NCI-H1417 treated with DMSO at 0.1 percent for 48 hours (cell line): ENCODE measurements around the gene MAOA.
"Not testable (repeated sequence)": the region's sequence is repeated elsewhere in the genome, so short reads cannot be mapped to it uniquely, and the experiment has no call there.

Source experiments
- DNase-seq: peaks from one replicate; lab custom pipeline; 2025; lab: John Stamatoyannopoulos, UW

MAOA gene

GRCh38 chrX:43717161-43717560, 61.1 kb downstream of the MAOA start:
- no peak for DNase-seq

- no peak for DNase-seq
Measured at GRCh38 chrX:43718081-43718480, 62.0 kb downstream of the MAOA start.

- DNase-seq, result no peak
Measured at GRCh38 chrX:43718546-43718945, 62.4 kb downstream of the MAOA start.

- no peak for DNase-seq
Measured at GRCh38 chrX:43718956-43719355, 62.9 kb downstream of the MAOA start.

- no peak for DNase-seq
Measured at GRCh38 chrX:43720082-43720481, 64.0 kb downstream of the MAOA start.

- no peak for DNase-seq
Measured at GRCh38 chrX:43720961-43721360, 64.9 kb downstream of the MAOA start.

- DNase-seq, result not testable (repeated sequence)
Measured at GRCh38 chrX:43725227-43725626, 69.1 kb downstream of the MAOA start.

GRCh38 chrX:43727254-43727653, 71.2 kb downstream of the MAOA start:
- not testable (repeated sequence) for DNase-seq

GRCh38 chrX:43728002-43728401, 71.9 kb downstream of the MAOA start:
- DNase-seq, result no peak

- DNase-seq, result no peak
Measured at GRCh38 chrX:43728966-43729365, 72.9 kb downstream of the MAOA start.

GRCh38 chrX:43731086-43731485, 75.0 kb downstream of the MAOA start:
- no peak for DNase-seq

- no peak for DNase-seq
Measured at GRCh38 chrX:43733699-43734098, 77.6 kb downstream of the MAOA start.

GRCh38 chrX:43734444-43734843, 78.3 kb downstream of the MAOA start:
- no peak for DNase-seq

- DNase-seq, result no peak
Measured at GRCh38 chrX:43735534-43735933, 79.4 kb downstream of the MAOA start.

- no peak for DNase-seq
Measured at GRCh38 chrX:43735957-43736356, 79.9 kb downstream of the MAOA start.

GRCh38 chrX:43741843-43742573, 85.9 kb downstream of the MAOA start:
- no peak for DNase-seq

- DNase-seq, result no peak
Measured at GRCh38 chrX:43743100-43743822, 87.2 kb downstream of the MAOA start.

- DNase-seq, result no peak
Measured at GRCh38 chrX:43744284-43744683, 88.2 kb downstream of the MAOA start.

GRCh38 chrX:43745938-43746721, 90.0 kb downstream of the MAOA start:
- no peak for DNase-seq

GRCh38 chrX:43747476-43747875, 91.4 kb downstream of the MAOA start:
- no peak for DNase-seq

- peak; percentile 5 for DNase-seq
Measured at GRCh38 chrX:43750248-43750676, 94.2 kb downstream of the MAOA start.

GRCh38 chrX:43753637-43754036, 97.5 kb downstream of the MAOA start:
- DNase-seq, result no peak

- DNase-seq, result no peak
Measured at GRCh38 chrX:43756076-43756475, 100.0 kb downstream of the MAOA start.
